ENCODE data around the gene MT1A. TPM values are rescaled to one million over a fixed set of nuclear protein-coding genes. Genes with fewer than 3 reads are reported as not detected.
"Not testable (repeated sequence)": the region's sequence is repeated elsewhere in the genome, so short reads cannot be mapped to it uniquely, and the experiment has no call there.

The MT1A gene
- total and polyA plus RNA-seq, 2 donors (not counting 3 experiments of a cell fraction or from before 2014, with no cell fraction given), result 6.5 to 8.4 TPM

DNA sequence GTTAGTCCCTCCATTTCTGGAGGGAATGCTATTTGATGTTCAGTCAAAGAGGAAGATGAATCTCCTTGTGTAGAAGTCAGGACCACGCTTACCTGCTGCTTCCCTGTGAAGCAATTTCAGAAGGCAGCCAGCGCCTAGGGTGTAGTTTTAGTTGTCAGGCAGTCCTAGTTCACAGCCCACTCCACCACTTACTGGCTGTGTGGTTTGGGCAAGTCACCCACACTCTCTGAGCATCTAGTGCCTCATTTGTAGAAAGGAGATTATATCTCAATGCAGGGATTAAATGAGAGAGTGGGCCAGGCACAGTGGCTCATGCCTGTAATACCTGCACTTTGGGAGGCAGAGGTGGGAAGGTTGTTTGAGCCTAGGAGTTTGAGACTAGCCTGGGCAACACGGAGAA, 33.7 kb downstream of the MT1A start:
- BruUV-seq (replicated peaks); H3K36me3 ChIP-seq (ENCODE audit: control insufficient read depth in 2 of 2, extremely low read depth in 1 of 2, insufficient read depth in 2 of 2, low read length in 2 of 2); H3K4me2 ChIP-seq (ENCODE audit: insufficient read depth, low read length); FAIRE-seq; intact Hi-C loops (cut with micrococcal nuclease); POLR2A ChIA-PET; H4K20me1 ChIP-seq (replicated peaks; ENCODE audit: control insufficient read depth, extremely low read depth, insufficient read depth, low read length); H3K9me1 ChIP-seq (replicated peaks; ENCODE audit: control insufficient read depth, extremely low read depth, insufficient read depth, low read length); H2AFZ ChIP-seq (ENCODE audit: low read depth, low read length); DNase-seq (ENCODE audit: low read depth, low spot score); dilution Hi-C loops (cut with MboI; ENCODE audit: extremely low pct_ligation_motif_present, low sequenced_read_pairs); H3K4me1 ChIP-seq (ENCODE audit: control insufficient read depth, extremely low read depth, insufficient read depth, low read length); H3K27ac ChIP-seq (ENCODE audit: insufficient read depth, low read depth, low read length); H3K79me2 ChIP-seq (ENCODE audit: control insufficient read depth, insufficient read depth, low read length); H3K4me3 ChIP-seq (replicated peaks in 1 of 3; ENCODE audit: insufficient read depth in 1 of 3, low read depth in 1 of 3, low read length in 3 of 3); H3K9ac ChIP-seq (replicated peaks; ENCODE audit: extremely low read depth, insufficient read depth, low read length); H3K9me3 ChIP-seq (replicated peaks; ENCODE audit: control insufficient read depth, insufficient read depth, low read length): not testable (repeated sequence)
- CTCF ChIA-PET, result interaction anchor here (2.2 to 2.4 kb wide), 2 partner anchors 20 to 29 kb away, joined by 6 to 24 read pairs; partner anchors contain the start of gene MT1B
- H3K27me3 ChIP-seq (ENCODE audit: control insufficient read depth in 2 of 2, insufficient read depth in 2 of 2, low read length in 2 of 2), result peaks cover 66 to 75% of the 10 kb centered on the region in 2 experiments

DNA sequence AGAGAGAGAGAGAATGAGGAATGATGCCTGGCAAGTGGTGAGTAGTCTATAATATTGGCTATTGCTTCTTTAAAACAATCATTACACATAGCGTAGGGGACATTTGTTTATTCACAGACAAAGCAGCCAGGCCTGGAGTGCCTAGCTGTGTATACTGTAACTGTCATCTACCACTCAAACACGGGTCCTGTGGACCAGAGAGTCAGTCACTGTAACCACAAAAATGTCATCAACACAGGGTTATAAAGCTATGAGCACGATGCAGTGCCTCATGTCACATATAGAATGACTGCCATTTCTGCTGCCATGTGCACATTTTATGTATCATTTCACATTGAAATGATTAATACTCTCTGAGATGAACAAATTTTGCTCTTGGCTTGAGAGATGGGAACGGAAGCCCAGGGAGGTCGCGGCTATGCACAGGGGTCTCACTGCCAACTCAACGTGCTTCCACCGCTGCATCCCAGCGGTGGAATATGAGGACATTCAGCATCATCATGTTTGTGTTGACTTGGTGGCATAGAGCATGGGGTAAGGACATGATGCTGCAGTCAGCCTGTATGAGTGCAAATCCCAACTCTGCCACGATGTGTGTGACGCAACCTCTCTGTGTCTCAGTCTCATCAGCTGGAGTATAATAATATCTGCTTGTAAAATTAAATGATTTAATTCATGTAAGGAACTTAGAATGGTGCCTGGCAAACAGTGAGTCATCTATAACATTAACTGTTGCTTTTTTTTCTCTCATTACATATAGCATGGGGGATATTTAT, 34.5 kb downstream of the MT1A start:
- peaks cover 58 to 69% of the 10 kb centered on the region in 2 experiments for H3K27me3 ChIP-seq (ENCODE audit: control insufficient read depth in 2 of 2, insufficient read depth in 2 of 2, low read length in 2 of 2)
- POLR2A ChIA-PET, result no interaction called here
- H4K20me1 ChIP-seq (replicated peaks; ENCODE audit: control insufficient read depth, extremely low read depth, insufficient read depth, low read length), result no peaks in the 10 kb centered on the region
- peaks cover 3% of the 10 kb centered on the region for H3K4me1 ChIP-seq (ENCODE audit: control insufficient read depth, extremely low read depth, insufficient read depth, low read length)
- no peaks in the 10 kb centered on the region for H3K9me1 ChIP-seq (replicated peaks; ENCODE audit: control insufficient read depth, extremely low read depth, insufficient read depth, low read length)
- H3K9me3 ChIP-seq (replicated peaks; ENCODE audit: control insufficient read depth, insufficient read depth, low read length), result no peaks in the 10 kb centered on the region
- FAIRE-seq, result no peak
- TF ChIP-seq POLR2A (IDR thresholded peaks at IDR 0.05; ENCODE audit: low read depth, low read length) (no peak), GATA2 (IDR thresholded peaks at IDR 0.05; ENCODE audit: insufficient read depth, insufficient read length, low read depth, low read length) (no peak), FOS (IDR thresholded peaks at IDR 0.05; ENCODE audit: borderline replicate concordance, insufficient read depth, low read length) (no peak), MYC (IDR thresholded peaks at IDR 0.05; ENCODE audit: low read depth, low read length) (no peak), POLR2AphosphoS5 (IDR thresholded peaks at IDR 0.05; ENCODE audit: insufficient read depth, low read depth, low read length) (no peak), EZH2 (IDR thresholded peaks at IDR 0.05; ENCODE audit: borderline replicate concordance, low read depth, low read length, severe bottlenecking) (no peak), JUN (IDR thresholded peaks at IDR 0.05; ENCODE audit: borderline replicate concordance, insufficient read depth, insufficient read length, low read depth) (no peak)
- TF ChIP-seq, protein P1, sequence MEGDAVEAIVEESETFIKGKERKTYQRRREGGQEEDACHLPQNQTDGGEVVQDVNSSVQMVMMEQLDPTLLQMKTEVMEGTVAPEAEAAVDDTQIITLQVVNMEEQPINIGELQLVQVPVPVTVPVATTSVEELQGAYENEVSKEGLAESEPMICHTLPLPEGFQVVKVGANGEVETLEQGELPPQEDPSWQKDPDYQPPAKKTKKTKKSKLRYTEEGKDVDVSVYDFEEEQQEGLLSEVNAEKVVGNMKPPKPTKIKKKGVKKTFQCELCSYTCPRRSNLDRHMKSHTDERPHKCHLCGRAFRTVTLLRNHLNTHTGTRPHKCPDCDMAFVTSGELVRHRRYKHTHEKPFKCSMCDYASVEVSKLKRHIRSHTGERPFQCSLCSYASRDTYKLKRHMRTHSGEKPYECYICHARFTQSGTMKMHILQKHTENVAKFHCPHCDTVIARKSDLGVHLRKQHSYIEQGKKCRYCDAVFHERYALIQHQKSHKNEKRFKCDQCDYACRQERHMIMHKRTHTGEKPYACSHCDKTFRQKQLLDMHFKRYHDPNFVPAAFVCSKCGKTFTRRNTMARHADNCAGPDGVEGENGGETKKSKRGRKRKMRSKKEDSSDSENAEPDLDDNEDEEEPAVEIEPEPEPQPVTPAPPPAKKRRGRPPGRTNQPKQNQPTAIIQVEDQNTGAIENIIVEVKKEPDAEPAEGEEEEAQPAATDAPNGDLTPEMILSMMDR (IDR thresholded peaks at IDR 0.05; ENCODE audit: extremely low read depth in 1 of 2, insufficient read depth in 1 of 2, low read depth in 1 of 2, low read length in 2 of 2), result no peak
- TF ChIP-seq, protein P2, sequence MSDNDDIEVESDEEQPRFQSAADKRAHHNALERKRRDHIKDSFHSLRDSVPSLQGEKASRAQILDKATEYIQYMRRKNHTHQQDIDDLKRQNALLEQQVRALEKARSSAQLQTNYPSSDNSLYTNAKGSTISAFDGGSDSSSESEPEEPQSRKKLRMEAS (IDR thresholded peaks at IDR 0.05; ENCODE audit: insufficient read depth, insufficient read length), result no peak
- H3K4me2 ChIP-seq (ENCODE audit: insufficient read depth, low read length), result no peak overlapping the region
- no peak overlapping the region for H3K4me3 ChIP-seq (replicated peaks in 1 of 3; ENCODE audit: insufficient read depth in 1 of 3, low read depth in 1 of 3, low read length in 3 of 3)
- H3K79me2 ChIP-seq (ENCODE audit: control insufficient read depth, insufficient read depth, low read length), result no peaks in the 10 kb centered on the region
- no peak overlapping the region for H2AFZ ChIP-seq (ENCODE audit: low read depth, low read length)
- intact Hi-C loops (cut with micrococcal nuclease), result no loop called here
- dilution Hi-C loops (cut with MboI; ENCODE audit: extremely low pct_ligation_motif_present, low sequenced_read_pairs), result no loop called here
- no TSS peak for BruUV-seq (replicated peaks)
- no peak overlapping the region for H3K27ac ChIP-seq (ENCODE audit: insufficient read depth, low read depth, low read length)
- CTCF ChIA-PET, result interaction anchor here (1.2 to 2.4 kb wide), 4 partner anchors 21 to 120 kb away, joined by 4 to 24 read pairs (median 6); partner anchors contain the start of gene MT1B
- no peaks in the 10 kb centered on the region for H3K36me3 ChIP-seq (ENCODE audit: control insufficient read depth in 2 of 2, extremely low read depth in 1 of 2, insufficient read depth in 2 of 2, low read length in 2 of 2)
- no peak overlapping the region for H3K9ac ChIP-seq (replicated peaks; ENCODE audit: extremely low read depth, insufficient read depth, low read length)
- no peak for DNase-seq (ENCODE audit: low read depth, low spot score)
